GM19351 (cell line): Measurements from ENCODE around the gene RECK.
"Not testable (repeated sequence)": the region's sequence is repeated elsewhere in the genome, so short reads cannot be mapped to it uniquely, and the experiment has no call there.

ENCODE experiments used
- ATAC-seq: cut with Tn5 transposase; IDR thresholded peaks from one replicate; pipeline ENCODE4 v1.9.1; 2021; ENCODE audit warnings: mild to moderate bottlenecking, moderate library complexity; ENCODE audit not compliant: unreplicated experiment

Gene RECK

DNA sequence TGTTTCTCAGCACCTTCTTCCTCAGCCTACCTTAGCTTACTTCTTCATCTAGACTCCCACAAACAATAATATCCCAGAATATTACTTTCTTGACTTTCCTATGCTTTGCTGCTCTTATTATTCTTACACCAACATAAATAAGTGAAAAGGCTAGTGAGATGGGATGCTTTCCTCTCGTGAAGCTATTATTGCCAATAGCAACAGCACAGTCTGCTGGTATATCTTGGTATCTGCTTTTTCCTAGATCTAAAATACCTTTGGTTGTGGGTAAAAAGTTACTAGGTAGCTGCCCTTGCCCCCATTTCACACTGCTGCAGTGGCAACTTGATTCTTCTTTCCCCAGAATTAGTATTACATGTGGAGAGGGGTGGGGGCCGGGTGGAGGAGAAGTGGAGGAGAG, 73.7 kb downstream of the RECK start:
- ATAC-seq, result no peak

GRCh38 chr9:36112516-36112915, 75.8 kb downstream of the RECK start:
- no peak for ATAC-seq

- no peak for ATAC-seq
Observed at GRCh38 chr9:36113999-36114398, 77.3 kb downstream of the RECK start.

GRCh38 chr9:36116593-36116992, 79.9 kb downstream of the RECK start:
- ATAC-seq, result no peak

DNA sequence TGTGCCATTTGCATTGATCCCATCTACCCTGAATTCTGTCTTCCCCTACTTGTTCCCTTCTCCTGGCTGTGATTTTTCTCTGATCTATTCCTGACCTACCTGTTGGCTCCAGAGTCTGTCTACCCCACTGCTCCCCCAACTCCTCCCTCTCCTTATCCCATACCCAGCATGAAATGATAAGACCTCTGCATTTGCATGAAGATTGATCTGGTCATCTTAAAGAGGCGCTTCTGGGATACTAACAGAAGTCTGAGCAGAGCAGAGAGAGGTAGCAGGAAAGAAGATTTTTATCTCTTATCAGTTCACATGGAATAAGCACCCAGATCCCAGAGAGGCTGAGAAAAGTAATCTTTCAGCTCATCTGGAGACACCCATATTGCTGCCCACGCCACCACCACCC, 81.5 kb downstream of the RECK start:
- no peak for ATAC-seq

GRCh38 chr9:36118706-36119105, 82.0 kb downstream of the RECK start:
- ATAC-seq, result no peak

- no peak for ATAC-seq
Observed at GRCh38 chr9:36119476-36119875, 82.8 kb downstream of the RECK start.

- ATAC-seq, result no peak
Observed at GRCh38 chr9:36120705-36121104, 84.0 kb downstream of the RECK start.

DNA sequence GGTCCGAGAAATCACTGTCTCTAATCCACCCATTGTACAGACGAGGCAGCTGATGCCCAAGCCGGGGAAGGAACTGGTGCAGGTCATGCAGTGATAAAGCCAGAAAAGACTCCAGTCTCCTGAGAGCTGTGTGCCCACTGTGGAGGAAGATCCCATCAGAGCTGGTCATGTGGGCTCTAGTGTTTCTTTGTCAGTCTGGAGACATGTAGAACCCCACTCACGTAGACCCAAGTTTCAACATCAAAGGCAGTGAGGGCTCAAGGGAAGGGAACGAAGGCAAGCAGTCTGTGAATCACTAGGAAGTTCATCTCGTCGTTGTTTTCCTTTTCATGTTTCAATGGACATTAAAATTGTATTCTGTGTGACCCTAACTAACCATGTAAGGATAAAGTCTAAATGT, 85.3 kb downstream of the RECK start:
- no peak for ATAC-seq

DNA sequence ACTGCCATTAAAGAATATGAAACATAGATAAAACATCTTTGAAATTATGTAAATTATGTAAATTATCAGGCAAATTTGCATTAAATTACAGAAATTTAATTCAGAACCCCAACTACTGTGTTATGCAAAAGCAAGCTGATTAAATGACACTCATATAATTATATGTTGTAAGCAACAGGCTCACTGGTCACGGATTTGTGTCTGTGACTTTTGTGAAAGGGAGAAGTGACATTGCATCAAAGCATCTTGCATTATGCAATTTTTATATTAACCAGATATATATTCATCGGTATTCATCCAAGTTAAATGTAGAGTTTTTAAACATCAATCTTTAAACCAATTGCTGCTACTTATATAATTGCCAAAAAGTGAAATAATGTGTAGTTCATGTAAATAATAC, 86.8 kb downstream of the RECK start:
- no peak for ATAC-seq

DNA sequence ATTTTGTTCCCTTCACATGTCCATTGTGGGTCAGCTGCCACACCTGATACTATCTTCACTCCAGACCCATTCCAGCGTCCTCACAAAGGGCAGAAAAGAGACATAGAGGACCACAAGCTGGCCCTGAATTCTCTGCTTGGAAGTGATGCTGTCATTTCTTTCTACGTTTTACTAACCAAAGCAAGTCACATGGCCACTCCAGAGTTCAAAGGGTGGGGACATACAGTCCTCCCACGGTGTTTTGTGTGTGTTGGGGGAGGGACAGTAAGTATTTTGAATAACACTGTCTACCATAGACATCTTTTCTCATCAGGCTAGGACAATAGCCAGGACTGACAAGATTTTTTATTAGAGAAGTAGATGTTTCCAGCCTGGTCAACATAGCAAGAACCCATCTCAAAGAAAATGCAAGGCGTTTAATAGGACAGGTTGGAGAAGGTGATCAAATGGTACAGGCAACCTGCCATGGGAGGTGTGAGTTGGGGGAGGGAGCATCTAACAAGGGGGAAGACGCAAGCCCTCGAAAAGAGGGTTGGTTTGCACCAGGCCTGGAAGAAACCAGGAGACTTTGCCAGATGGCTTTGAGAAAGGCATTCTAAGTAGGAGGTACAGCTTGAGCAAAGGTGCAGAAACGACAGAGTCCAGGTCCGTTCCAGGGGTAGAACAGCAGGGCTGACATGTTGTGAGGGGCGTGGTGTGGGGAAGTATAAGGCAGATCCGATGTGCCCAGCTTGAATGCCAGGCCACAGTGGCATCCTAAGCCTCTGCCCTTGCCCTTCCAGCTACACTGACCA, 88.5 kb downstream of the RECK start:
- no peak for ATAC-seq

GRCh38 chr9:36126016-36126730, 89.5 kb downstream of the RECK start:
- ATAC-seq, result no peak

- no peak for ATAC-seq
Observed at GRCh38 chr9:36127652-36128244, 91.0 kb downstream of the RECK start.

- ATAC-seq, result no peak
Observed at GRCh38 chr9:36128349-36128748, 91.6 kb downstream of the RECK start.

- no peak for ATAC-seq
Observed at GRCh38 chr9:36129139-36129538, 92.4 kb downstream of the RECK start.

GRCh38 chr9:36131666-36132065, 95.0 kb downstream of the RECK start:
- not testable (repeated sequence) for ATAC-seq

DNA sequence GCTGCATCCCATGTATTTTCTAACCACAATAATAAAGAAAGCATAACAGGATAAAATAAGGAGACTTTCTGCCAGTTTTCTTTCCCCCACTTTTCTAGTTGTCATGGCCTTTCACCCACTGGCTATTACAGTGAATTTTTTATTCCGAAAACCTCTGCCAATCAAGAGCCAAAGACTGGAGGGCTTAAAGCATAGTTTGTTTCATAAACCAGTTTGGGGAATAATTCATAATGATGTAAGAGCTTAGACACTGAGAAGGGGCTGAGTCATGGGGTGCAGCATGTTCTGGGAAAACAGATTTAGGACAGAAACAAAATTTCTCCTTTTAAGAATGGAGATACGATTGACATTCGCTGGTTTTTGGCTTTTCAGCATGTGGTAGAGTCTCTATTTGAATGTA, 95.4 kb downstream of the RECK start:
- no peak for ATAC-seq

GRCh38 chr9:36134761-36135505, 98.2 kb downstream of the RECK start:
- ATAC-seq, result no peak

DNA sequence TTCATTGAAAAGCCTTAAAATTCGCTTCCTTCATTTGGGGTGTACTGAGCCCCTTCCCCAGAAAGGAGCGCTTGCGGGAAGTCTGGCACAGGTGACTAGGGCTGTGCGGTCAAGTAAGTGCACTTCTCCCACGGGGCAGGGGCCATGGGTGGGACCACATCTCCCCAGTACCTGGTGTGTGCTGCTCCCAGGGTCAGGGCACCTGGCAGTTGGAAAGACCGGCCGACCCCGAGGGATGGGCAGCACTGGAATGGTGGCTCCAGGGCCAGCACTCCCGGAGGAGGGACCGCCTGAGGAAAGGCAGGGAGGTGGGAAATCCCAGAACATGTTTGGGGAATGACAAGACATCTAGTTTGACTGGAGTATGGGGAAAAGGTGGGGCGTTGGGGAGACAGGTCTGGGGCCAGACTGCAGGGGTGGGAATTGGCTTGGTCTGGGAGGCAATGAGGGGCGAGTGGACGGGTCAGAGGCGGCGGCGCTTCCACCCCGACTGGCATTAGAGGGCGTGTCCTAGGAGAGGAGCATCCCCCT, 99.1 kb downstream of the RECK start:
- no peak for ATAC-seq

- ATAC-seq, result peak; percentile 95
Observed at GRCh38 chr9:36136272-36136893, 99.7 kb downstream of the RECK start, which contains the start of gene GLIPR2. Gene GLIPR2, plus strand, starts transcription at chr9:36136733. Its CDS starts 46 bp downstream, at chr9:36136779.
